ENCODE results near the gene VEGFD.
A peak's percentile ranks its signal among the peaks of the same experiment; 100 is the strongest.

VEGFD gene

DNA sequence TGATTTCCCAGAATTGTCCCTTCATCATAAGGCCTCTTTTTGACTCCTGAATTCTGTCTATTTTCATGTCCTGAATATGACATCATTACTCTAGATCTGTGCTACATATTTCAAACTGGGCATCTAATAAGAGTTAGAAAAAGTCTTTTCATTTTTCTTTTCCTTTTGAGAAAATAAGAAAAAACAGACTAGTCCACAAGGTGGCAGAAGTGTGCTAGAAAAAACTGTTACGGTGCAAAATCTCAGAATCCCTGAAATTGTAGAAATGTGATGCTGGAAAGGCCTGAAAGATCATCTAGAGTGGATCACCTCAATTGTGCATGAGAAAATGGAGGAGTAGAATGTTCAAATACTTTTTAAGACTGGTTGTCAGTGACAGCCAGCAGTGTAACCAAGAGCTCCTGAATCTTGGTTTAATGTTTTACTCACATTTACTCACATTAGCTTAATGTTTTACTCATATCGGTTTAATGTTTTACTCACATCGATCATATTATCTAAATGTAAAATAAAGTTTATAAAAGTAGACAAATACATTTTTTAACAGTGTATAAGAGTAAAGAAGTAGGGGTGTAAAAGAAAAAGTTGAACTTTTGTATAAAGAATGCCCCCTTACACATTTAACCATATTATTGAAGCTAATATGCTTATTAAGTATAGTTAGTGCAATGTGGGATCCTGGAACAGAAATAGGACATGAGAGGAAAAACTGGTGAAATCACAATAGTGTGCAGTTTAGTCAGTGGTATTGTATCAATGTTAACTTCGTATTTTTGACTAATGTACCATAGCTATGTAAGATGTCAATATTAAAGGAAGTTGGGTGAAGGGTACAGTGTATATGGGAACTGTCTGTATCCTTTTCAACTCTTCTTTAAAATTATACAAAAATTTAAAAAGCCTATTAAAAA is 84.0 kb downstream of the VEGFD start:
- DNase-seq: peak; percentile 26 to 39

GRCh38 chrX:15298780-15299179 is 85.4 kb downstream of the VEGFD start:
- no peak for DNase-seq

GRCh38 chrX:15298201-15298600 is 86.0 kb downstream of the VEGFD start:
- DNase-seq: no peak

All from AML-193 (cell line).